H9 (cell line): ENCODE results near the gene INPP5A. TPM values are rescaled to one million over a fixed set of nuclear protein-coding genes. Genes with fewer than 3 reads are reported as not detected.

ENCODE experiments used
- DNase-seq: peaks from one replicate; pipeline ENCODE4 v3.0.0-alpha.2; 2017
- H2AFZ ChIP-seq: one replicate; pipeline ENCODE4 v1.6.1; 2013; ENCODE audit warnings: mild to moderate bottlenecking, low read length, control low read depth, moderate library complexity
- H2AK5ac ChIP-seq: 2 replicates; pipeline ENCODE4 v1.6.1; 2013; ENCODE audit warnings: low read length, control low read depth, mixed read lengths; ENCODE audit not compliant: insufficient read length
- H2BK120ac ChIP-seq: one replicate; pipeline ENCODE4 v1.6.1; 2013; ENCODE audit warnings: low read depth, mild to moderate bottlenecking, low read length, control low read depth, inconsistent platforms; ENCODE audit not compliant: poor library complexity, severe bottlenecking
- H2BK12ac ChIP-seq: 2 replicates; pipeline ENCODE4 v1.6.1; 2013; ENCODE audit warnings: low read length, control low read depth, mixed read lengths, low read depth; ENCODE audit not compliant: insufficient read length
- H2BK15ac ChIP-seq: 2 replicates; pipeline ENCODE4 v1.6.1; 2013; ENCODE audit warnings: low read depth, low read length, control low read depth
- H2BK20ac ChIP-seq: one replicate; pipeline ENCODE4 v1.6.1; 2013; ENCODE audit warnings: low read depth, mild to moderate bottlenecking, low read length, control low read depth, inconsistent platforms; ENCODE audit not compliant: poor library complexity, severe bottlenecking
- H2BK5ac ChIP-seq: 2 replicates; pipeline ENCODE4 v1.6.1; 2013; ENCODE audit warnings: low read length, control low read depth, mixed read lengths; ENCODE audit not compliant: insufficient read length
- H3K14ac ChIP-seq: 2 replicates; pipeline ENCODE4 v1.6.1; 2013; ENCODE audit warnings: low read length, control low read depth; ENCODE audit not compliant: insufficient read depth
- H3K18ac ChIP-seq: 2 replicates; pipeline ENCODE4 v1.6.1; 2013; ENCODE audit warnings: low read depth, mild to moderate bottlenecking, mixed read lengths, low read length, control low read depth; ENCODE audit not compliant: insufficient read length
- H3K23ac ChIP-seq: 2 replicates; pipeline ENCODE4 v1.6.1; 2013; ENCODE audit warnings: low read length, control low read depth, mixed read lengths, low read depth; ENCODE audit not compliant: insufficient read length
- H3K23me2 ChIP-seq: 2 replicates; pipeline ENCODE4 v1.6.1; 2013; ENCODE audit warnings: low read depth, mild to moderate bottlenecking, mixed read lengths, low read length, control low read depth; ENCODE audit not compliant: insufficient read length, poor library complexity, severe bottlenecking
- H3K27ac ChIP-seq: 2 replicates; pipeline ENCODE4 v1.5.1; 2013; ENCODE audit warnings: low read length, control low read depth, mixed read lengths, low read depth; ENCODE audit not compliant: insufficient read length
- H3K27me3 ChIP-seq: 2 replicates; pipeline ENCODE4 v1.6.1; 2013; ENCODE audit warnings: low read length, control low read depth, inconsistent platforms; ENCODE audit not compliant: insufficient read depth
- H3K4ac ChIP-seq: 2 replicates; pipeline ENCODE4 v1.6.1; 2013; ENCODE audit warnings: low read depth, mild to moderate bottlenecking, control low read depth, inconsistent platforms, low read length, moderate library complexity
- H3K4me1 ChIP-seq: 2 replicates; pipeline ENCODE4 v1.6.1; 2013; ENCODE audit warnings: low read length, control low read depth, inconsistent platforms; ENCODE audit not compliant: insufficient read depth
- H3K4me2 ChIP-seq: 2 replicates; pipeline ENCODE4 v1.6.1; 2013; ENCODE audit warnings: low read length, control low read depth, mixed read lengths; ENCODE audit not compliant: insufficient read length, insufficient read depth
- H3K56ac ChIP-seq: 2 replicates; pipeline ENCODE4 v1.6.1; 2013; ENCODE audit warnings: low read depth, mild to moderate bottlenecking, mixed read lengths, low read length, control low read depth; ENCODE audit not compliant: insufficient read length
- H3K79me1 ChIP-seq: 2 replicates; pipeline ENCODE4 v1.6.1; 2013; ENCODE audit warnings: low read depth, mild to moderate bottlenecking, moderate library complexity, low read length, control low read depth, inconsistent platforms; ENCODE audit not compliant: insufficient read depth, poor library complexity, severe bottlenecking
- H3K79me2 ChIP-seq: 2 replicates; pipeline ENCODE4 v1.6.1; 2013; ENCODE audit warnings: low read length, control low read depth, inconsistent platforms; ENCODE audit not compliant: insufficient read depth
- H3K9ac ChIP-seq: 2 replicates; pipeline ENCODE4 v1.6.1; 2013; ENCODE audit warnings: low read length, control low read depth, mixed read lengths; ENCODE audit not compliant: insufficient read length; ENCODE audit errors: extremely low read depth
- H3K9me3 ChIP-seq: one replicate; pipeline ENCODE4 v1.6.1; 2013; ENCODE audit warnings: low read depth, low read length, inconsistent platforms; ENCODE audit not compliant: control insufficient read depth
- H3T11ph ChIP-seq: one replicate; pipeline ENCODE4 v1.6.1; 2013; ENCODE audit warnings: mild to moderate bottlenecking, low read length, control low read depth, inconsistent platforms
- H4K20me1 ChIP-seq: one replicate; pipeline ENCODE4 v1.6.1; 2013; ENCODE audit not compliant: control insufficient read depth, insufficient read length, insufficient read depth
- H4K5ac ChIP-seq: 2 replicates; pipeline ENCODE4 v1.6.1; 2013; ENCODE audit warnings: low read depth, mild to moderate bottlenecking, mixed read lengths, low read length, control low read depth; ENCODE audit not compliant: insufficient read length
- H4K8ac ChIP-seq: replicated peaks from 2 replicates; pipeline ENCODE4 v1.6.1; 2013; ENCODE audit warnings: low read length, control low read depth, mixed read lengths, low read depth; ENCODE audit not compliant: insufficient read length
- H4K91ac ChIP-seq: 2 replicates; pipeline ENCODE4 v1.6.1; 2013; ENCODE audit warnings: low read depth, mild to moderate bottlenecking, moderate library complexity, mixed read lengths, low read length, control low read depth; ENCODE audit not compliant: insufficient read length
- H3K27ac Mint-ChIP-seq, 3 experiments: 2 replicates in 2 of 3; 3 replicates in 1 of 3; pipeline ENCODE4 v1.8.0; 2020 to 2021; ENCODE audit warnings: mixed read lengths in 3 of 3, mild to moderate bottlenecking in 1 of 3, moderate library complexity in 1 of 3
- H3K27me3 Mint-ChIP-seq: 2 replicates; pipeline ENCODE4 v1.8.0; 2021; ENCODE audit warnings: low read depth, mild to moderate bottlenecking, moderate library complexity, mixed read lengths
- H3K36me3 Mint-ChIP-seq, 3 experiments: 2 replicates in 2 of 3; 3 replicates in 1 of 3; pipeline ENCODE4 v1.8.0; 2020 to 2021; ENCODE audit warnings: low read depth in 3 of 3, mixed read lengths in 3 of 3; ENCODE audit not compliant: insufficient read depth in 1 of 3
- H3K4me1 Mint-ChIP-seq, 2 experiments: 2 replicates each; pipeline ENCODE4 v1.8.0; 2020; ENCODE audit warnings: mixed read lengths in 2 of 2
- H3K4me3 Mint-ChIP-seq, 2 experiments: 2 replicates in 1 of 2; 3 replicates in 1 of 2; pipeline ENCODE4 v1.8.0; 2020 to 2021; ENCODE audit warnings: mild to moderate bottlenecking in 2 of 2, mixed read lengths in 2 of 2, moderate library complexity in 1 of 2
- H3K9me3 Mint-ChIP-seq, 2 experiments: 2 replicates in 1 of 2; 3 replicates in 1 of 2; pipeline ENCODE4 v1.8.0; 2020; ENCODE audit warnings: mild to moderate bottlenecking in 2 of 2, mixed read lengths in 2 of 2, moderate library complexity in 1 of 2
- WGBS: extraction: QIAGEN DNeasy Blood & Tissue Kit; methylation state at CpG from one replicate; pipeline ENCODE4 v1.1.7; 2013; ENCODE audit warnings: missing lambda C conversion rate, low lambda C conversion rate, mixed read lengths; ENCODE audit not compliant: insufficient read length; ENCODE audit errors: extremely low coverage; 5-methylcytosine and 5-hydroxymethylcytosine counted together
- total RNA-seq: library from RNA; stranded (reverse); gene quantifications from 2 replicates; pipeline ENCODE4 v1.2.1, GENCODE V29; 2021
- TF ChIP-seq, protein P1 (sequence below): fragments of 200-600 bp; sonication (generic); conservative IDR thresholded peaks from 3 replicates; pipeline ENCODE4 v1.8.0; 2021; ENCODE audit warnings: antibody characterized with exemption, mild to moderate bottlenecking

Gene INPP5A
- total RNA-seq, 1 experiment from 2014 or later, result 17.7 TPM

DNA sequence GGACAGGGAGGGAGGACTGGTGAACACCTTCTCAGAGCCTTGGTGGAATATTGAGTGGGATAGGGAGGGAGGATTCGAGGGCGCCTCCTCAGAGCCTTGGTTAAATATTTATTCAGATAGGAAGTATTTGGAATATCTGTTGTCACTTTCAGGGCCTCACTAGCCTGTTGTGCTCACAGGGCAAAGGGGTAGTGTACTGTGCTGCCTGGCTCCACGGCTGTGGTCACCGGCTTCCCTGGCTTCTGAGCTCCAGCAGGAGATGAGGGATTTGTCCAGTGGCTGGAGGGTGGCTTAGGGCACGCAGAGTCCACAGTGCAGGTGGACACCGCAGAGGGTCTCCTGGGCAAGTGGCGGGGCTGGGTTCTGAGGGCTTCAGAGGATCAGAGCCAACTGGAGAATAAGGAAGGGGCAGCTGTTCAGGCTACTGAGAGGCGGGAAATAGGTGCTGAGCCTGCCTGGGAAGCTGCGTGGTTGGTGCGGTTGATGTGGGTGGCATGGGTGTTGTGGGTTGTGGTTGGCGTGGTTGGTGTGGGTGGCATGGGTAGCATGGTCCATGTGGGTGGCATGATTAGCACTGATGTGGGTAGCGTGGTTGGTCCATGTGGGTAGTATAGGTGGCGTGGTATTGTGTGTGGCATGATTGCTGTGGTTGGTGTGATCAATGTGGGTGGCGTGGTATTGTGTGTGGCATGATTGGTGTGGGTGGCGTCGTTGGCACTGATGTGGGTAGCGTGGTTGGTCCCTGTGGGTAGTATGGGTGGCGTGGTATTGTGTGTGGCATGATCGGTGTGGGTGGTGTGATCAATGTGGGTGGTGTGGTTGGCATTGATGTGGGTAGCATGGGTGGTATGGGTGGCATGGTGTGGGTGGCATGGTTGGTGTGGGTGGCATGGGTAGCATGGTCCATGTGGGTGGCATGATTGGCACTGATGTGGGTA lies 16.7 kb downstream of the INPP5A start:
- H3K9me3 ChIP-seq, result no peaks in the 10 kb centered on the region
- no peak overlapping the region for H2AK5ac ChIP-seq
- no peak overlapping the region for H4K91ac ChIP-seq
- TF ChIP-seq, protein P1, sequence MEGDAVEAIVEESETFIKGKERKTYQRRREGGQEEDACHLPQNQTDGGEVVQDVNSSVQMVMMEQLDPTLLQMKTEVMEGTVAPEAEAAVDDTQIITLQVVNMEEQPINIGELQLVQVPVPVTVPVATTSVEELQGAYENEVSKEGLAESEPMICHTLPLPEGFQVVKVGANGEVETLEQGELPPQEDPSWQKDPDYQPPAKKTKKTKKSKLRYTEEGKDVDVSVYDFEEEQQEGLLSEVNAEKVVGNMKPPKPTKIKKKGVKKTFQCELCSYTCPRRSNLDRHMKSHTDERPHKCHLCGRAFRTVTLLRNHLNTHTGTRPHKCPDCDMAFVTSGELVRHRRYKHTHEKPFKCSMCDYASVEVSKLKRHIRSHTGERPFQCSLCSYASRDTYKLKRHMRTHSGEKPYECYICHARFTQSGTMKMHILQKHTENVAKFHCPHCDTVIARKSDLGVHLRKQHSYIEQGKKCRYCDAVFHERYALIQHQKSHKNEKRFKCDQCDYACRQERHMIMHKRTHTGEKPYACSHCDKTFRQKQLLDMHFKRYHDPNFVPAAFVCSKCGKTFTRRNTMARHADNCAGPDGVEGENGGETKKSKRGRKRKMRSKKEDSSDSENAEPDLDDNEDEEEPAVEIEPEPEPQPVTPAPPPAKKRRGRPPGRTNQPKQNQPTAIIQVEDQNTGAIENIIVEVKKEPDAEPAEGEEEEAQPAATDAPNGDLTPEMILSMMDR, result no peak
- no peak overlapping the region for H3T11ph ChIP-seq
- no peak overlapping the region for H2BK120ac ChIP-seq
- no peak overlapping the region; the same call in 1 of the 2 replicates for H3K14ac ChIP-seq
- no peak overlapping the region for H3K27ac ChIP-seq
- H4K5ac ChIP-seq, result no peak overlapping the region
- Mint-ChIP-seq H3K9me3 (no peaks in the 10 kb centered on the region), H3K4me3 (no peak overlapping the region), H3K27ac (no peak overlapping the region), H3K4me1 (peaks cover 2 to 3% of the 10 kb centered on the region in 2 experiments; a peak in 2 of 4 replicates), H3K36me3 (no peaks in the 10 kb centered on the region; a peak in 1 of 7 replicates), H3K27me3 (no peaks in the 10 kb centered on the region; the same call in none of the 2 replicates)
- H4K8ac ChIP-seq, result no peak overlapping the region
- no peak overlapping the region for H2BK15ac ChIP-seq
- no peak overlapping the region for H3K23ac ChIP-seq
- H2BK20ac ChIP-seq, result no peak overlapping the region
- H3K9ac ChIP-seq, result no peak overlapping the region
- H3K4me2 ChIP-seq, result no peak overlapping the region
- no peak overlapping the region for H3K4ac ChIP-seq
- H2BK5ac ChIP-seq, result no peak overlapping the region
- H2BK12ac ChIP-seq, result no peak overlapping the region
- no peaks in the 10 kb centered on the region for H3K79me1 ChIP-seq
- H3K56ac ChIP-seq, result no peak overlapping the region
- H3K27me3 ChIP-seq, result no peaks in the 10 kb centered on the region
- no peaks in the 10 kb centered on the region for H4K20me1 ChIP-seq
- no peaks in the 10 kb centered on the region for H3K4me1 ChIP-seq
- peaks cover 2% of the 10 kb centered on the region; the same call in 1 of the 2 replicates for H3K79me2 ChIP-seq
- no CpG with 5 or more reads among the region's 19 CpGs for WGBS
- H3K23me2 ChIP-seq, result no peaks in the 10 kb centered on the region
- no peak for DNase-seq
- H3K18ac ChIP-seq, result no peak overlapping the region
- H2AFZ ChIP-seq, result no peak overlapping the region
